ENCODE data around the gene NCBP2.

DNA sequence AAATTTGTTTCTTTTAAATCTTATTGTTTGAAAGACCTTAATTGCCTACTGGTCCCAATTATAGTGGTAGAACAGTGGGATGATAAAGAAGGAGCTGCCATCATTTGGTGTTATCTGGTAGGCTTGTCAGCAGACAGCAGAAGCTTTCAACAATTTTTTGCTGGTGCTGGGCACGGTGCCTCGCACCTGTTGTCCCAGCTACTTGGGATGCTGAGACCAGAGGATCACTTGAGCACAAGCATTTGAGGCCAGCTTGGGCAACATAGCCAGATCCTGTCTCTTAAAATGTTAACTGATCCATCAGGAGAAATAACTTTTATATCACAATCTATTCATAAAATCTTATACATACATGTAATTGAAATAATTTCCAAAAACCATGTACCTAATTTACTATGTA is 38.6 kb downstream of the NCBP2 start:
- TF ChIP-seq SUZ12 (IDR thresholded peaks at IDR 0.05) (no peak), FOXA1 (IDR thresholded peaks at IDR 0.05) (no peak), SP1 (IDR thresholded peaks at IDR 0.05) (no peak), TARDBP (IDR thresholded peaks at IDR 0.05) (no peak), LEF1 (IDR thresholded peaks at IDR 0.05; ENCODE audit: borderline replicate concordance) (no peak), FOXK2 (IDR thresholded peaks at IDR 0.05) (no peak), ELF4 (IDR thresholded peaks at IDR 0.05) (no peak), CTBP1 (IDR thresholded peaks at IDR 0.05; ENCODE audit: borderline replicate concordance) (no peak), ZNF384 (IDR thresholded peaks at IDR 0.05) (no peak), BHLHE40 (IDR thresholded peaks at IDR 0.05; ENCODE audit: borderline replicate concordance) (no peak), FOXM1 (IDR thresholded peaks at IDR 0.05; ENCODE audit: borderline replicate concordance) (no peak), NFRKB (IDR thresholded peaks at IDR 0.05) (no peak)
- TF ChIP-seq, protein P1, sequence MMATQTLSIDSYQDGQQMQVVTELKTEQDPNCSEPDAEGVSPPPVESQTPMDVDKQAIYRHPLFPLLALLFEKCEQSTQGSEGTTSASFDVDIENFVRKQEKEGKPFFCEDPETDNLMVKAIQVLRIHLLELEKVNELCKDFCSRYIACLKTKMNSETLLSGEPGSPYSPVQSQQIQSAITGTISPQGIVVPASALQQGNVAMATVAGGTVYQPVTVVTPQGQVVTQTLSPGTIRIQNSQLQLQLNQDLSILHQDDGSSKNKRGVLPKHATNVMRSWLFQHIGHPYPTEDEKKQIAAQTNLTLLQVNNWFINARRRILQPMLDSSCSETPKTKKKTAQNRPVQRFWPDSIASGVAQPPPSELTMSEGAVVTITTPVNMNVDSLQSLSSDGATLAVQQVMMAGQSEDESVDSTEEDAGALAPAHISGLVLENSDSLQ (IDR thresholded peaks at IDR 0.05) = no peak
